Activated effector memory CD4-positive, alpha-beta T cell treated with anti-CD3 and anti-CD28 coated beads, Interleukin-2, amount 50 U/mL, for 16 hours (primary cell): Measurements from ENCODE around the gene CIZ1.
"Not testable (repeated sequence)": the region's sequence is repeated elsewhere in the genome, so short reads cannot be mapped to it uniquely, and the experiment has no call there.

Experiments
- DNase-seq: peaks from one replicate; pipeline ENCODE4 v3.0.0-alpha.2; 2020

Gene CIZ1

DNA sequence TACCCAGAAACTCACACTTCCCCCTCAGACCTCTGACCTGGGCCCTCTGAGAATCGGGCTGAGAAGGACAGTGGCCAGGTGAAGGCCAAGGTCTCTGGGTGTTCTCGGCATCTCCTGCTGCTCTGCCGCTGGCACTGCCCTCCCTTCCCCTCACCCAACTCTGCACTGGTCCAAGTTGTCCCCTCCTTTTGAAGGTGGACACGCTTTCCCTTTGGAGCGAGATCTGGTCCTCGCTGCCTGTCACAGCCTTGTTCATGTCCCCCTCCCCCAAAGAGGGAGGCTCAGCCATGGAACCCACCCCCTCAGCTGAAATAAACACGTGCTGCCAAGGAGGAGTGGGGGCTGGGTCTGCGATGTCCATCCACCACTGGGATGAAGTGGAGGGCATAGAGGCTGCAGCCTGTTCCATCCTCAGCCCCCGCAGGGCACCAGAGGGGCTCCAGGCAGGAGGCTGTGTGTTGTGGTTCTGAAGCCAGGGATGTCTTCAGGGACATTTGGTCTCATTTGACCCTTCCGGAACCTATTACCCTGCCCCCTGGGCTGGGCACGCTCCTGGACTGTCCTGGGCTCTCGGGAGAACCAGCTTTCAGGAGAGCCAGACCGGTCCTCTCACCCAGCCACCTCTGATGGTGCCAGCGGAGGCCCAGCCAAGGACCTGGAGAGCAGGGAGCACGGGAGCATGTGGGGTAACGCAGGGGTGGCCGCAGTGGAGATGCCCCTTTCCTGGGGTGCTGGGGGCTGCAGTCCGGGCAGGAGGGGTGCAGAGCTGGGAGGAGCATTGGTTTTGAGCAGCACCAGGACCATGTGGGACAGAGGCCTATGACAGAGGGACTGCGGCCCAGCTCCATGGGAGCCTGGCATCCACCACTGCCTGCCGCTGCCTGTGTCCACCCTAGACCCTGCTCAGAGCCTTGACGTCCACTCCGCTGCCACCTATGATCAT lies 46.9 kb downstream of the CIZ1 start:
- no peak for DNase-seq

DNA sequence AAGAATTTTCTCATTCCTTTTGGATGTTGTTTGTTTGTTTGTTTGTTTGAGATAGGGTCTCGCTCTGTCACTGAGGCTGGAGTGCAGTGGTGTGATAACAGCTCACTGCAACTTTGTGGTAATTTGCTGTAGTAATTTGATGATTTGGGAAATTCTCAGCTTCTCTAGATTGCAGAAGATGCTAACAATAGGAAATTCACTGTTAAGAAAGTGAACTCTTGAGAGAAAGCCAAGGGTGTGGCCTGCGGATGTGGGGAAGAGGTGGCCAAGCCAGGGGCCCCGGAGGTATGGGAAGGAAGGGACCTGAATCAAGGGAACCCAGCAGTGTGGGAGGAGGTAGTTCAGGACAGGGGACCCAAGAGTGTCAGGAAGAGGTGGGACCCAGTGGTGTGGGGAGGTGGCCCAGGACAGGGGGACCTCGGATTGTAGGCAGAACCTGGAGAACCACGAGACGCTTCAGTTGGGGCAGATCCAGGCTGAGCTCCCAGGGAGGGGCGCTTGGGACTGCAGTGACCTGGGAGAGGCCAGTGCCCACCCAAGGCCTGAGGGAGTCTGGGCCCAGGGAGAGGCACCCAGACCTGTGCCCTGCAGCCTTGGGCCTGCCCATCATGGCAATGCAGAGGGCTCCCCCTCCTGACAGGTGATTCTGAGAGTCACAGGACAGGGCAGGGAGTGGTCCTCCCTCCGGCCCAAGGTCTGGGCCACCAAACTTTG lies 47.7 kb downstream of the CIZ1 start:
- no peak for DNase-seq

DNA sequence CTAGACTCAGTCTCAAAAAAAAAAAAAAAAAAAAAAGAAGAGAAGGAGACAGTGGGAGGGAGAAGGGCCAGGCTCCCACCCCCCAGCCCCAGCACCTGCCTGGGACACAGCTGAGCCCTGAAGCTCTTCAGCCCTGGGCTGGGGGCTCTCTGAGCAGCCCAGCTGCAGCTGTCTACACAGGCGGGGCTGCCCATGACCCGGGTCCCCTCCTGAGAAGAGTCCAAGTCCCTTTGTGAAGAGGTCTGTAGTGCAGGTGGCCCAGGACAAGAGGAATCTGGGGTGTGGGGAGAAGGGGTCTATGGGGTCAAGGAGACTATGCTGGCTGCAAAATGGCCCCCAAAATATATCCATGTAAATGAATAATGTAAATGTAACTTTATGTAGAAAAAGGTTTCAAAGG lies 48.8 kb downstream of the CIZ1 start:
- DNase-seq, result no peak

DNA sequence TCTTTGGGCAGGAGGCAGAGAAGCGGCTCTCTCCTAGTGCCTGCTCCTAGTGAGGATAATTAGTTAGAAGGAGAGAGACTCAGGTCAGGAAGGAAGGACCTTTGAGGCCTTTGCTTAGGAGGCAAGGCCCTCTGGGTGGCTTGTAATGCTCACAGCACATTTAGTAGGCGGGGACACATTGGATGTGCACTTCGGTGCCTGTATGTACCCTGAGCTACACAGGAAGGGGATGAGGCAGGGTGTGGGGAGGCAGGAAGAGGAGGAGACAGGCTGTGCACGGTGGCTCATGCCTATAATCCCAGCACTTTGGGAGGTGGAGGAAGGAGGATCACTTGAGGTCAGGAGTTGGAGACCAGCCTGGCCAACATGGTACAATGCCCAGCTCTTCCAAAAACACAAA lies 49.3 kb downstream of the CIZ1 start:
- no peak for DNase-seq

- no peak for DNase-seq
These were observed 49.8 kb downstream of the CIZ1 start for GRCh38 chr9:128141604-128142003.

DNA sequence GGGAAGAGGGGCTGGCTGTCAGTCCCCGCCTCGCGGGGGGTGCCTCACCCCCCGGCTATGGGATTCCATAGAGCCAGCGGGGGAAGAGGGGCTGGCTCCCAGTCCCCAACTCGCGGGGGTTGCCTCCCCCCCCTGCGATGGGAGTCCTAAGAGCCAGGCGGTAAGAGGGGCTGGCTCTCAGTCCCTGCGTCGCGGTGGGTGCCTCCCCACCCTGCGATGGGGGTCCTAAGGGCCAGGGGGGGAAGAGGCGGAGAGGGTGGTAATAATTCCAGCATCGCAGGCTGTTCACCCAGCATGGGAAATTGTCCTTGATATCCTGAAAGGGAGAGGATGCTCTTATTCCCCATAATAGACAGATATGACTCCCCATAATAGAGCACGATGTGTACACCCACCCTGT lies 51.8 kb downstream of the CIZ1 start:
- no peak for DNase-seq

GRCh38 chr9:128138001-128138400 lies 53.4 kb downstream of the CIZ1 start:
- DNase-seq, result no peak

GRCh38 chr9:128136816-128137793 lies 54.3 kb downstream of the CIZ1 start:
- no peak for DNase-seq

DNA sequence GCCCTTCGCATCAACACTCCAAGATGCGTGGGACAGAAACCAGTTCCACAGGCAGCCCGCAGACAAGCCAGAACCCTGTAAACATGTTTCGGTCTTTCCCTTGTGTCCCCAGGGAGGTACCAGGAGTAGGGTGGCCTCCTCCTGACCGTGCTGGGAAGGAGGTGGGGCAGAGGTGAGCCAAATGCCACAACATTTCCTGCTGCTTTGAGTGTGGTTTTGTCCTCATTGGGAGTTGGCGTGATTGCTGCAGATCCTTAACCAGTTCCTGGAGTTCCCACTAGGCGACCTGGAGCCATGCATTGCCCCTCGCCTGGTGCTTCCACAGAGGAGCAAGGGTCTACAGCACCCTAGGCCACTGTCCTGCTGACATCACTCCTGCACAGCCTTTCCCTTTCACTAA lies 55.8 kb downstream of the CIZ1 start:
- not testable (repeated sequence) for DNase-seq

- DNase-seq, result not testable (repeated sequence)
These were observed 59.2 kb downstream of the CIZ1 start for GRCh38 chr9:128132139-128132538.

- not testable (repeated sequence) for DNase-seq
These were observed 60.0 kb downstream of the CIZ1 start for GRCh38 chr9:128131346-128131745.

GRCh38 chr9:128130651-128131050 lies 60.7 kb downstream of the CIZ1 start:
- not testable (repeated sequence) for DNase-seq

GRCh38 chr9:128129976-128130590 lies 61.3 kb downstream of the CIZ1 start:
- peak; percentile 87 for DNase-seq

DNA sequence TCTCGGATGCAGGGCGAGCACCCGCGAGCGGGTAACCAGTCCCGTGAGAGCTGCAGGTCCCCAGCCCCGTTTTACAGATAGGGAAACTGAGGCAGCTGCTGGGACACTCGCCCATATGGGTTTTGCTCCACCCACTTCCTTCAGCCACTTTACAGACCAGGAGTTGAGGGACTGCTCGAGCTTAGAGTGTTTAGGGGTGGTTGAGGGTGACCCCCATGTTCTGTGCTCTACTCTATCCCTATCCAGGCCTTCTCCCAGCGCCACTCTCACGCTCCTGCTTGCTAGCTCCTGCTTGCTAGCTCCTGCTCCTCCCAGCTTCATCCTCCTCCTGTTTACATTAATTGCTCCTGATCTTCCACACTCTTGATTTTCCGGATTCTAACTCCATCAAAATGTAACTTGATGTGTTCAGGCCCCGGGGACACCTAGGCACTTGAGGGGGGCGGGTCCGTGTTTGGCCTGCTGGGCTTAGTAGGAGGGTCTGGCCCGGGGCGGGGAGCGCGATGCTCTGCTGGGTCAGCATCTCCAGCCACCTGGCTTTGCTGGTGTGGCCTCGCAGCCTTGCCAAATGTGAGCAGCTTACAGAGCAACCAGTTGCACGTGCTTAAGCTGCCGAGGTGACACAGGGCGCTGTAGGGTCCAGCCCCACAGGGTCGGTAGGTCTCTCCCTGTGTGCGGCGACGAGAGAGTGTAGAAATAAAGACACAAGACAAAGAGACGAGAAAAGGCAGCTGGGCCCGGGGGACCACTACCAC lies 62.4 kb downstream of the CIZ1 start:
- DNase-seq, result no peak

DNA sequence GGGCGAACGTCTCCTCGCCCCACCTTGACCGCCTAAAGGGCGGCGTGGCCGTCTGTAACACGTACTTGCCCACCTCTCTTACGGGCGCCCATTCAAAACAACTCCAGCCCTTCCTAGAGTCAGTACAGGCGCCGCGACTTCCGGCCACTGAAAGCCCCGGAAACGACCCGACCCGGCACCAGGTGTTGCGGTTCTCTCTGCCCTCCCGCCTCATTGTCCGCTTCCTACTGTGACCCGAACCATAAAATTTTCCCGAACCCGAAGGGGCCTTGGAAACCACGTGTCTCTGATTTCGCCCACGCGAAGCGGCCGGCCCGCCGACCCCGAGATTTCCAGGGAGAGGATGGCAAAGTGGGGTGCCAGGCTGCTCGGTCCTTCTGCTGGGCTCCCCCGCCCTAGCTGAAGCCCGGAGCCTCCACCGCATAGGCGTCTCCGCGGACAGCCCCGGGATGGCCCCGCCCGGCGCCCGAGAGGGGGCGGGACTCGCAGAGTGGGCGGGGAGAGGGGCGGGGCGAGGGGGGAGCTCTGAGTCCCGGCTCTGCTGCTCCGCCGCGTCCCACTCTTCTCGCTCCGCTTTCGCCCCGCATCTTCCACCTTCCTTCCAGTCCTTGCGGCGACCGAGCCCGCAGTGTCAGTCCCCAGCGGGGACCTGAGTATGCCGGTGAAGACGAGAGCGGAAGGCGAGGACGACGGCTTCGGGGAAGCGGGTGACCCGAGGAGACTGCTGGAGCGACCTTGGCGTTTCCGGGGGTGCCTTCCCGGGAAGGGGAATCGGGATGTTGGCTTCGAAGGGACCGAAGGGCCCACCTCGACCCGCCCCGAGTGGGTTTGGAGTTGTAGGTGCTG lies 63.2 kb downstream of the CIZ1 start:
- DNase-seq, result peak; percentile 94

DNA sequence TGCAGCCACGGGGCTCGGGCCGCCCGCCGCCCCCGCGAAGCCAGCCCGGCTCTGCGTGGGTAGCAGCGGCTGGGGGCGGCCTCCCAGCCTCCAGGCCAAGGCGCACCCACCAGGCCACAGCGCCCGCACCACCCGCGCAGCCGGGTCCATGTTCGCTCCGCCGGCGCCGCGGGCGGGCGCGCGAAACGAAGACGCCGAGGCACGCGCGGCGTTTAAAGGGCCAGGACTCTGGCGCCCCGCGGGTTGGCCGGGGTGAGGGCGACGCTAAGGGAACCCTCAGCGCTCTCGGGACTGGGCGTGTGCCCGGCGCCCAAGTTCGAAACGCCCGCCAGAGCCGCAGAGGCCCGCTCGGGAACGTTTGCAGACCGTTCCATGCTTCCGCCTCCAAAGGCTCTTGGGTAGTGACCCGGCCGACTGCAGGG lies 63.8 kb downstream of the CIZ1 start, which contains the start of gene PTGES2:
PTGES2 (minus strand) TSS at position 162 of the 422 bp plus-strand sequence; CDS start at position 150, 12 bp downstream.
- DNase-seq, result peak; percentile 94

DNA sequence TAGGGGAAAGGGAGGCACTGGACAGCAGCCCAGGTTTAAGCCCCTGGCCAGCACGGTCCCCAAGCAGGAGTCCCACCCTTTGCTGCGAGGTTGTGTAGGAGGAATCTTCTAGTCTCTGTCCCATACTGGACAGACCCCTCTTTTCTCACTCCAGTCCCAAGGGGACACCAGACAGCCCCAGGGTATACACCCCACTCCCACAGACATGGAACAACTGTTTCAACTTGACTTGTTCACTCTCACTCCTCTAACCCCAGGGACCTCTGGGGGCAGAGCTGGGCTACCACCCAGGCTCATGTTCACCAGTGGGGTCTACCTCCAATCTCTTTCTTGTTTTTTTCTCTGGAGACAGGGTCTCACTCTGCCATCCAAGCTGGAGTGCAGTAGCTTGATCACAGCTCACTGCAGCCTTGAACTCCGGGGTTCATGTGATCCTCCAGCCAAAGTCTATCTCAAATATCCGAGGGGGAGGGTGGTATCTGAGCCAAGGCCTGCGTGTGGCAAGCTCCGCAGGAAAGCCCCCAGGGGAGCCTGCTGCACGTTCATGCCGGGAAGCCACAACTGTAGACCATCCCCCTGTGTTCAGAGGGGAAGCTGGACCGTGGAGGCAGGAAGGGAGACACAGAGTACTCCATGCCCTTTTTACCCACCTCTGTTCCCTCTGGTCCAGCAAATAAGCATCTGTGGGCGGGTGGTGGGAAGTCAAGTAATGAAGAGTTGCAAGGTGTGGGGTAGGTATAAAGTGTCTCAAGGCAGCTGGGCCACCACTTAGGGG lies 65.6 kb downstream of the CIZ1 start:
- DNase-seq, result no peak

GRCh38 chr9:128124873-128125579 lies 66.3 kb downstream of the CIZ1 start:
- peak; percentile 77 for DNase-seq

DNA sequence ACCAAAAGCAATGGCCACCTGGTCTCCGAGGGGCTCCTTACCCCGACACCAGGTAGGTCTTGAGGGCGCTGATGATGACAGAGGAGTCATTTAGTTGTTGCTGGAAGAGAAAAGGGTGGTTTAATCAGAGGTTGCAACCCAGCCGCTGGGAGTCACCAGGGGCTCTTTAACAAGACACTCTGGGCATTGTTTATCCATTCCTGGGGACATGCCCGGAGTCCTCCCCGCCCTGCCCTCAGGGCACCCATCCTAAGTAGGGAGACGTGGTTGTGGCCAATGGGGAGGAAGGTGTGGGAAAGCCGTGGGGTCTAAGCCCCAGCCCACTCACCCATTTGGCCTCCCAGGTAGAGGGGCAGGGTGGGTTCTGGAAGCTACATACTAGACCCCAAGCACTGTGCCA lies 66.9 kb downstream of the CIZ1 start:
- DNase-seq, result no peak
